NAMALWA (cell line): ENCODE results near the gene MGAT3.

Experiments
- DNase-seq: peaks from one replicate; pipeline ENCODE4 v3.0.0-alpha.2; 2015; ENCODE audit warnings: low spot score

MGAT3 gene

GRCh38 chr22:39529487-39529851 is 72.7 kb downstream of the MGAT3 start:
- no peak for DNase-seq

GRCh38 chr22:39530116-39530515 is 73.3 kb downstream of the MGAT3 start:
- no peak for DNase-seq

- DNase-seq, result peak; percentile 80
Measured at GRCh38 chr22:39530692-39531331, 74.0 kb downstream of the MGAT3 start.

- peak; percentile 100 for DNase-seq
Measured at GRCh38 chr22:39532215-39533073, 75.6 kb downstream of the MGAT3 start, which contains the start of gene RPS19BP1. RPS19BP1 (minus strand) TSS chr22:39532748; CDS start chr22:39532738, 10 bp downstream.

- no peak for DNase-seq
Measured at GRCh38 chr22:39534092-39534506, 77.3 kb downstream of the MGAT3 start.

- peak; percentile 79 for DNase-seq
Measured at GRCh38 chr22:39534591-39535356, 78.0 kb downstream of the MGAT3 start.

- DNase-seq, result no peak
Measured at GRCh38 chr22:39535357-39535725, 78.5 kb downstream of the MGAT3 start.

- DNase-seq, result no peak
Measured at GRCh38 chr22:39535831-39536449, 79.1 kb downstream of the MGAT3 start.

GRCh38 chr22:39536711-39537110 is 79.9 kb downstream of the MGAT3 start:
- DNase-seq, result no peak

GRCh38 chr22:39537975-39538374 is 81.2 kb downstream of the MGAT3 start:
- no peak for DNase-seq
